Sigmoid colon (tissue), 4 donors: ENCODE measurements around the gene EHD2.

Experiments used
- EP300 ChIP-seq, 4 donors: sonication (generic); formaldehyde crosslinking; IDR thresholded peaks; one replicate each; pipeline ENCODE4 v1.6.1; 2017; ENCODE audit warnings: antibody characterized with exemption in 4 of 4
- POLR2AphosphoS5 ChIP-seq, 4 donors: sonication (generic); formaldehyde crosslinking; IDR thresholded peaks; one replicate each; pipeline ENCODE4 v1.6.1; 2017; ENCODE audit warnings: antibody characterized with exemption in 4 of 4
- TF ChIP-seq, protein P1 (sequence below), 4 experiments: fragments of 450-650 bp in 3 of 4; fragments of 200-600 bp in 1 of 4; IDR thresholded peaks; one replicate each; pipeline ENCODE4 v1.5.1; 2016 to 2019; ENCODE audit warnings: antibody characterized with exemption in 4 of 4, mild to moderate bottlenecking in 3 of 4, moderate library complexity in 2 of 4

GRCh38 chr19:47703301-47703700 is 9.9 kb upstream of the EHD2 start:
- TF ChIP-seq, protein P1, sequence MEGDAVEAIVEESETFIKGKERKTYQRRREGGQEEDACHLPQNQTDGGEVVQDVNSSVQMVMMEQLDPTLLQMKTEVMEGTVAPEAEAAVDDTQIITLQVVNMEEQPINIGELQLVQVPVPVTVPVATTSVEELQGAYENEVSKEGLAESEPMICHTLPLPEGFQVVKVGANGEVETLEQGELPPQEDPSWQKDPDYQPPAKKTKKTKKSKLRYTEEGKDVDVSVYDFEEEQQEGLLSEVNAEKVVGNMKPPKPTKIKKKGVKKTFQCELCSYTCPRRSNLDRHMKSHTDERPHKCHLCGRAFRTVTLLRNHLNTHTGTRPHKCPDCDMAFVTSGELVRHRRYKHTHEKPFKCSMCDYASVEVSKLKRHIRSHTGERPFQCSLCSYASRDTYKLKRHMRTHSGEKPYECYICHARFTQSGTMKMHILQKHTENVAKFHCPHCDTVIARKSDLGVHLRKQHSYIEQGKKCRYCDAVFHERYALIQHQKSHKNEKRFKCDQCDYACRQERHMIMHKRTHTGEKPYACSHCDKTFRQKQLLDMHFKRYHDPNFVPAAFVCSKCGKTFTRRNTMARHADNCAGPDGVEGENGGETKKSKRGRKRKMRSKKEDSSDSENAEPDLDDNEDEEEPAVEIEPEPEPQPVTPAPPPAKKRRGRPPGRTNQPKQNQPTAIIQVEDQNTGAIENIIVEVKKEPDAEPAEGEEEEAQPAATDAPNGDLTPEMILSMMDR (IDR thresholded peaks at IDR 0.05): no peak
- no peak for TF ChIP-seq EP300 (IDR thresholded peaks at IDR 0.05)
- TF ChIP-seq POLR2AphosphoS5 (IDR thresholded peaks at IDR 0.05): no peak
